Endodermal cell (in vitro differentiated cells): ENCODE results near the gene C4orf50. TPM values are rescaled to one million over a fixed set of nuclear protein-coding genes. Genes with fewer than 3 reads are reported as not detected.

ENCODE experiments used
- DNase-seq: peaks from one replicate; pipeline ENCODE4 v3.0.0-alpha.2; 2017
- H3K27ac ChIP-seq: 2 replicates; pipeline ENCODE4 v1.5.1; 2013; ENCODE audit warnings: mild to moderate bottlenecking, low read depth, low read length, moderate library complexity
- H3K27me3 ChIP-seq: 2 replicates; pipeline ENCODE4 v1.6.1; 2013; ENCODE audit warnings: mild to moderate bottlenecking, low read length, moderate library complexity; ENCODE audit not compliant: insufficient read depth, control insufficient read depth, poor library complexity, severe bottlenecking
- H3K36me3 ChIP-seq: 2 replicates; pipeline ENCODE4 v1.7.0; 2013; ENCODE audit warnings: mild to moderate bottlenecking, low read length, moderate library complexity; ENCODE audit not compliant: control insufficient read depth, insufficient read depth
- H3K4me1 ChIP-seq: one replicate; pipeline ENCODE4 v1.7.0; 2013; ENCODE audit warnings: low read length; ENCODE audit not compliant: control insufficient read depth, insufficient read depth
- H3K4me3 ChIP-seq: 2 replicates; pipeline ENCODE4 v1.5.1; 2013; ENCODE audit warnings: mild to moderate bottlenecking, low read length, moderate library complexity
- H3K9ac ChIP-seq: 2 replicates; pipeline ENCODE4 v1.6.1; 2013; ENCODE audit warnings: mild to moderate bottlenecking, low read length, moderate library complexity; ENCODE audit not compliant: poor library complexity, severe bottlenecking; ENCODE audit errors: extremely low read depth
- H3K9me3 ChIP-seq: 2 replicates; pipeline ENCODE4 v1.6.1; 2013; ENCODE audit warnings: mild to moderate bottlenecking, low read length, moderate library complexity; ENCODE audit not compliant: control insufficient read depth
- H3K27ac Mint-ChIP-seq: 2 replicates; pipeline ENCODE4 v1.8.0; 2020; ENCODE audit warnings: mixed read lengths
- H3K27me3 Mint-ChIP-seq: 2 replicates; pipeline ENCODE4 v1.8.0; 2021; ENCODE audit warnings: mild to moderate bottlenecking, mixed read lengths; ENCODE audit not compliant: insufficient read depth
- H3K36me3 Mint-ChIP-seq: 2 replicates; pipeline ENCODE4 v1.8.0; 2020; ENCODE audit warnings: low read depth, mixed read lengths
- H3K4me1 Mint-ChIP-seq: 2 replicates; pipeline ENCODE4 v1.8.0; 2020; ENCODE audit warnings: mixed read lengths
- H3K4me3 Mint-ChIP-seq: 2 replicates; pipeline ENCODE4 v1.8.0; 2020; ENCODE audit warnings: mild to moderate bottlenecking, moderate library complexity, mixed read lengths
- H3K9me3 Mint-ChIP-seq: 2 replicates; pipeline ENCODE4 v1.8.0; 2020; ENCODE audit warnings: mild to moderate bottlenecking, mixed read lengths
- CTCF ChIP-seq: fragments of 200-600 bp; sonication (generic); conservative IDR thresholded peaks from 2 replicates; pipeline ENCODE4 v1.5.0; 2021; ENCODE audit warnings: antibody characterized with exemption, mild to moderate bottlenecking
- WGBS, 2 experiments: methylation state at CpG; one replicate each; pipeline versions ENCODE4 v1.1.5 to v1.1.7; 2013; ENCODE audit warnings: missing lambda C conversion rate in 2 of 2, mixed read lengths in 1 of 2; ENCODE audit not compliant: insufficient coverage in 1 of 2, insufficient read length in 1 of 2; 5-methylcytosine and 5-hydroxymethylcytosine counted together
- total RNA-seq, 2 donors: library from RNA; stranded (reverse); fragmentation: NEBNext Ultra II Directional in 1 of 2; extraction: Animal tissue kit (Norgen Biotek cat#: 25700) in 1 of 2; gene quantifications; 2 replicates in 1 of 2; 3 replicates in 1 of 2; pipeline ENCODE4 v1.2.1, GENCODE V29; 2021

The C4orf50 gene
- total RNA-seq, 2 donors from 2014 or later = 0.84 to 1.6 TPM

GRCh38 chr4:6064383-6064782 lies 46.2 kb upstream of the C4orf50 start:
- Histone ChIP-seq H3K4me1 (no peaks in the 10 kb centered on the region), H3K27ac (no peak overlapping the region), H3K4me3 (no peak overlapping the region), H3K9me3 (peaks cover 18% of the 10 kb centered on the region), H3K36me3 (peaks cover 28% of the 10 kb centered on the region), H3K9ac (no peak overlapping the region), H3K27me3 (no peaks in the 10 kb centered on the region)
- Mint-ChIP-seq H3K4me3 (no peak overlapping the region), H3K9me3 (peaks cover 19% of the 10 kb centered on the region), H3K27me3 (no peaks in the 10 kb centered on the region), H3K36me3 (peaks cover 56% of the 10 kb centered on the region), H3K4me1 (no peaks in the 10 kb centered on the region), H3K27ac (no peak overlapping the region)
- DNase-seq = no peak
- TF ChIP-seq CTCF = no peak
- WGBS, 2 experiments = 96 to 100% methylated on average over 5 to 7 of the region's 7 CpGs

GRCh38 chr4:6063684-6064083 lies 45.5 kb upstream of the C4orf50 start:
- Mint-ChIP-seq H3K27me3 (no peaks in the 10 kb centered on the region), H3K4me1 (no peaks in the 10 kb centered on the region), H3K4me3 (no peak overlapping the region), H3K9me3 (peaks cover 26% of the 10 kb centered on the region), H3K36me3 (peaks cover 60% of the 10 kb centered on the region), H3K27ac (no peak overlapping the region)
- Histone ChIP-seq H3K27ac (no peak overlapping the region), H3K4me1 (no peaks in the 10 kb centered on the region), H3K36me3 (peaks cover 35% of the 10 kb centered on the region), H3K4me3 (no peak overlapping the region), H3K9me3 (peaks cover 25% of the 10 kb centered on the region), H3K27me3 (no peaks in the 10 kb centered on the region), H3K9ac (no peak overlapping the region)
- DNase-seq = no peak
- no peak for TF ChIP-seq CTCF
- 94% methylated on average over 10 of the region's 10 CpGs for WGBS, 2 experiments

DNA sequence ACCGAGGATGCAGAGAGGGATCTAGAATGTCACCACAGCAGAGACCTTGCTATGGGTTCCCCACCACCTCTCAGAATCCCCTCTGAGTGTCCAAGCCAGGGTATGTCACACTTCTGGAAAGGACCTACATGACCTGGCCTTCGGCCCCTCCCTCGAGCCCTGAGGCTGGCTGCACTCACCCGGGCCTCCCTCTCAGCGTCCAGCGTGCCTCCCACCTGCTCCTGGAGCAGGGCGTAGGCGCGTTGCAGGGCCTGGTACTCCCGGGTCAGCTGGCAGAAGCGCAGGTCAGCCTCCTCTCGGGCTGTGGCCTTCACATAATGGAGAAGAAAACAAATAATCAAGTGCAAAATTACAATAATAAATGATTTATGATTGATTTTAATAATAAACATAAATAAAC lies 43.9 kb upstream of the C4orf50 start:
- Histone ChIP-seq H3K9me3 (peaks cover 41% of the 10 kb centered on the region), H3K4me3 (no peak overlapping the region), H3K4me1 (no peaks in the 10 kb centered on the region), H3K36me3 (peaks cover 51% of the 10 kb centered on the region), H3K9ac (no peak overlapping the region), H3K27me3 (no peaks in the 10 kb centered on the region), H3K27ac (no peak overlapping the region)
- Mint-ChIP-seq H3K36me3 (peaks cover 61% of the 10 kb centered on the region), H3K4me3 (no peak overlapping the region), H3K27ac (no peak overlapping the region), H3K4me1 (no peaks in the 10 kb centered on the region), H3K27me3 (no peaks in the 10 kb centered on the region), H3K9me3 (peaks cover 34% of the 10 kb centered on the region)
- no peak for TF ChIP-seq CTCF
- WGBS, 2 experiments = 92 to 95% methylated on average over 4 to 12 of the region's 12 CpGs
- DNase-seq = no peak
